ENCODE measurements around the gene MED7.

GRCh38 chr5:157180374-157181264 is 38.0 kb upstream of the MED7 start, which contains the start of gene ITK:
- TF ChIP-seq, protein P1, sequence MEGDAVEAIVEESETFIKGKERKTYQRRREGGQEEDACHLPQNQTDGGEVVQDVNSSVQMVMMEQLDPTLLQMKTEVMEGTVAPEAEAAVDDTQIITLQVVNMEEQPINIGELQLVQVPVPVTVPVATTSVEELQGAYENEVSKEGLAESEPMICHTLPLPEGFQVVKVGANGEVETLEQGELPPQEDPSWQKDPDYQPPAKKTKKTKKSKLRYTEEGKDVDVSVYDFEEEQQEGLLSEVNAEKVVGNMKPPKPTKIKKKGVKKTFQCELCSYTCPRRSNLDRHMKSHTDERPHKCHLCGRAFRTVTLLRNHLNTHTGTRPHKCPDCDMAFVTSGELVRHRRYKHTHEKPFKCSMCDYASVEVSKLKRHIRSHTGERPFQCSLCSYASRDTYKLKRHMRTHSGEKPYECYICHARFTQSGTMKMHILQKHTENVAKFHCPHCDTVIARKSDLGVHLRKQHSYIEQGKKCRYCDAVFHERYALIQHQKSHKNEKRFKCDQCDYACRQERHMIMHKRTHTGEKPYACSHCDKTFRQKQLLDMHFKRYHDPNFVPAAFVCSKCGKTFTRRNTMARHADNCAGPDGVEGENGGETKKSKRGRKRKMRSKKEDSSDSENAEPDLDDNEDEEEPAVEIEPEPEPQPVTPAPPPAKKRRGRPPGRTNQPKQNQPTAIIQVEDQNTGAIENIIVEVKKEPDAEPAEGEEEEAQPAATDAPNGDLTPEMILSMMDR (IDR thresholded peaks at IDR 0.05 in 2 of 3, conservative IDR thresholded peaks at IDR 0.05 in 1 of 3; ENCODE audit: control insufficient read depth in 2 of 3, extremely low read depth in 1 of 3, insufficient read depth in 1 of 3, low read depth in 3 of 3, low read length in 3 of 3), result no peak
- no peak for TF ChIP-seq ZNF24 (IDR thresholded peaks at IDR 0.05)
- TF ChIP-seq, protein P2, sequence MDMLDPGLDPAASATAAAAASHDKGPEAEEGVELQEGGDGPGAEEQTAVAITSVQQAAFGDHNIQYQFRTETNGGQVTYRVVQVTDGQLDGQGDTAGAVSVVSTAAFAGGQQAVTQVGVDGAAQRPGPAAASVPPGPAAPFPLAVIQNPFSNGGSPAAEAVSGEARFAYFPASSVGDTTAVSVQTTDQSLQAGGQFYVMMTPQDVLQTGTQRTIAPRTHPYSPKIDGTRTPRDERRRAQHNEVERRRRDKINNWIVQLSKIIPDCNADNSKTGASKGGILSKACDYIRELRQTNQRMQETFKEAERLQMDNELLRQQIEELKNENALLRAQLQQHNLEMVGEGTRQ (IDR thresholded peaks at IDR 0.05; ENCODE audit: borderline replicate concordance, low read depth, low read length), result no peak
- TF ChIP-seq TBL1XR1 (IDR thresholded peaks at IDR 0.05; ENCODE audit: low read depth, low read length), result no peak
- TF ChIP-seq JUND (IDR thresholded peaks at IDR 0.05; ENCODE audit: low read depth, low read length), result no peak
- no peak for TF ChIP-seq POLR2A (IDR thresholded peaks at IDR 0.05; ENCODE audit: low read depth, low read length)
- no peak for TF ChIP-seq CHD2 (IDR thresholded peaks at IDR 0.05; ENCODE audit: borderline replicate concordance, low read depth, low read length)

Data from GM12878 (cell line).